ENCODE measurements around the gene MAP3K1. TPM values are rescaled to one million over a fixed set of nuclear protein-coding genes. Genes with fewer than 3 reads are reported as not detected.

MAP3K1 gene
- total RNA-seq, 2 donors from 2014 or later = 21.4 to 22.6 TPM

GRCh38 chr5:56798521-56798920 is 16.8 kb upstream of the MAP3K1 start:
- Histone ChIP-seq H3K4me1 (peaks cover 16% of the 10 kb centered on the region), H3K9me3 (no peaks in the 10 kb centered on the region), H3K27ac (no peak overlapping the region), H3K4me3 (no peak overlapping the region), H3K27me3 (no peaks in the 10 kb centered on the region), H3K36me3 (replicated peaks in 1 of 2; ENCODE audit: insufficient read depth in 1 of 2, low read depth in 2 of 2) (no peaks in the 10 kb centered on the region)
- intact Hi-C loops (cut with DNase I) = no loop called here
- no peak for TF ChIP-seq CTCF (IDR thresholded peaks at IDR 0.05)
- no peak for TF ChIP-seq POLR2A (IDR thresholded peaks at IDR 0.05)
- DNase-seq = no peak
- no peak for ATAC-seq

- H3K4me1 ChIP-seq = peaks cover 16% of the 10 kb centered on the region
- ATAC-seq (no peak), DNase-seq (no peak)
- TF ChIP-seq POLR2A (IDR thresholded peaks at IDR 0.05) = no peak
- H3K27me3 ChIP-seq = no peaks in the 10 kb centered on the region
- H3K4me3 ChIP-seq = no peak overlapping the region
- no peak overlapping the region for H3K27ac ChIP-seq
- no peaks in the 10 kb centered on the region for H3K9me3 ChIP-seq
- no peaks in the 10 kb centered on the region for H3K36me3 ChIP-seq (replicated peaks in 1 of 2; ENCODE audit: insufficient read depth in 1 of 2, low read depth in 2 of 2)
- intact Hi-C loops (cut with DNase I) = no loop called here
Measured at GRCh38 chr5:56800186-56800585, 15.2 kb upstream of the MAP3K1 start.

- Histone ChIP-seq H3K4me1 (peaks cover 16% of the 10 kb centered on the region), H3K9me3 (no peaks in the 10 kb centered on the region), H3K27ac (no peak overlapping the region), H3K36me3 (replicated peaks in 1 of 2; ENCODE audit: insufficient read depth in 1 of 2, low read depth in 2 of 2) (no peaks in the 10 kb centered on the region), H3K27me3 (no peaks in the 10 kb centered on the region), H3K4me3 (no peak overlapping the region)
- no peak for ATAC-seq
- intact Hi-C loops (cut with DNase I) = no loop called here
- TF ChIP-seq CTCF (IDR thresholded peaks at IDR 0.05) = no peak
- TF ChIP-seq POLR2A (IDR thresholded peaks at IDR 0.05) = no peak
- WGBS, 2 donors = 13 to 20% methylated on average over 3 of the region's 3 CpGs
- no peak for DNase-seq
Measured at GRCh38 chr5:56801256-56801655, 14.1 kb upstream of the MAP3K1 start.

- ATAC-seq (no peak), DNase-seq (no peak)
- H3K4me1 ChIP-seq = peaks cover 16% of the 10 kb centered on the region
- no peaks in the 10 kb centered on the region for H3K36me3 ChIP-seq (replicated peaks in 1 of 2; ENCODE audit: insufficient read depth in 1 of 2, low read depth in 2 of 2)
- no peaks in the 10 kb centered on the region for H3K9me3 ChIP-seq
- WGBS, 2 donors = 83 to 96% methylated on average over 2 of the region's 2 CpGs
- no peaks in the 10 kb centered on the region for H3K27me3 ChIP-seq
- no peak overlapping the region for H3K27ac ChIP-seq
- no peak for TF ChIP-seq POLR2A (IDR thresholded peaks at IDR 0.05)
- TF ChIP-seq CTCF (IDR thresholded peaks at IDR 0.05) = no peak
- intact Hi-C loops (cut with DNase I) = no loop called here
- H3K4me3 ChIP-seq = no peak overlapping the region
Measured at GRCh38 chr5:56802205-56802604, 13.1 kb upstream of the MAP3K1 start.

- intact Hi-C loops (cut with DNase I) = no loop called here
Measured at GRCh38 chr5:56803025-56803424, 12.3 kb upstream of the MAP3K1 start.

More at GRCh38 chr5:56803025-56803424, 12.3 kb upstream of the MAP3K1 start:
- H3K36me3 ChIP-seq (replicated peaks in 1 of 2; ENCODE audit: insufficient read depth in 1 of 2, low read depth in 2 of 2) = no peaks in the 10 kb centered on the region
- DNase-seq = no peak
- peaks cover 16% of the 10 kb centered on the region for H3K4me1 ChIP-seq
- no peaks in the 10 kb centered on the region for H3K9me3 ChIP-seq
- 94 to 95% methylated on average over 2 of the region's 2 CpGs for WGBS, 2 donors
- no peak for ATAC-seq
- no peaks in the 10 kb centered on the region for H3K27me3 ChIP-seq
- no peak overlapping the region for H3K4me3 ChIP-seq
- TF ChIP-seq CTCF (IDR thresholded peaks at IDR 0.05) (no peak), POLR2A (IDR thresholded peaks at IDR 0.05) (no peak)
- no peak overlapping the region for H3K27ac ChIP-seq
